G401 (cell line): Measurements from ENCODE around the gene COMTD1. TPM values are rescaled to one million over a fixed set of nuclear protein-coding genes. Genes with fewer than 3 reads are reported as not detected.

Experiments used
- DNase-seq: peaks from one replicate; pipeline ENCODE4 v3.0.0-alpha.2; 2015; ENCODE audit warnings: low spot score
- in situ Hi-C: cut with HindIII; loops from 2 replicates; pipeline ENCODE4 v1.10.0; 2016; ENCODE audit warnings: low sequenced_read_pairs, mixed read lengths
- total RNA-seq: library from RNA; depleted of rRNA; stranded (reverse); fragments of >200 nt; shearing (Covaris generic); gene quantifications from 2 replicates; pipeline ENCODE4 v1.2.3, GENCODE V29; 2014

Gene COMTD1
- total RNA-seq, 1 experiment from 2014 or later = 33.8 TPM

GRCh38 chr10:75247797-75248196 lies 12.0 kb upstream of the COMTD1 start:
- peak; percentile 66 for DNase-seq
- in situ Hi-C loops = no loop called here

GRCh38 chr10:75246506-75246905 lies 10.7 kb upstream of the COMTD1 start:
- DNase-seq = no peak
- in situ Hi-C loops = no loop called here

- in situ Hi-C loops = no loop called here
- no peak for DNase-seq
Observed at GRCh38 chr10:75245354-75246250, 9.8 kb upstream of the COMTD1 start.

- in situ Hi-C loops = no loop called here
- DNase-seq = no peak
Observed at GRCh38 chr10:75244487-75245353, 9.0 kb upstream of the COMTD1 start.

- DNase-seq = no peak
- in situ Hi-C loops = no loop called here
Observed at GRCh38 chr10:75243426-75243825, 7.7 kb upstream of the COMTD1 start.

GRCh38 chr10:75240329-75241076 lies 4.7 kb upstream of the COMTD1 start:
- no peak for DNase-seq
- in situ Hi-C loops = no loop called here

- in situ Hi-C loops = no loop called here
- DNase-seq = no peak
Observed at GRCh38 chr10:75239096-75239790, 3.5 kb upstream of the COMTD1 start.

GRCh38 chr10:75238182-75239095 lies 2.7 kb upstream of the COMTD1 start:
- in situ Hi-C loops = no loop called here
- DNase-seq = no peak

- DNase-seq = no peak
- in situ Hi-C loops = no loop called here
Observed at GRCh38 chr10:75236178-75236825, 545 bp upstream of the COMTD1 start.

GRCh38 chr10:75234683-75235374 lies 928 bp downstream of the COMTD1 start:
- peak; percentile 32 for DNase-seq
- in situ Hi-C loops = no loop called here

GRCh38 chr10:75234017-75234682 lies 1.6 kb downstream of the COMTD1 start:
- peak; percentile 85 for DNase-seq
- in situ Hi-C loops = no loop called here

GRCh38 chr10:75233444-75234016 lies 2.2 kb downstream of the COMTD1 start:
- in situ Hi-C loops = no loop called here
- DNase-seq = peak; percentile 42

- peak; percentile 21 for DNase-seq
- in situ Hi-C loops = no loop called here
Observed at GRCh38 chr10:75231672-75232581, 3.8 kb downstream of the COMTD1 start.

GRCh38 chr10:75230600-75231038 lies 5.1 kb downstream of the COMTD1 start:
- DNase-seq = peak; percentile 90
- in situ Hi-C loops = no loop called here

GRCh38 chr10:75229971-75230370 lies 5.8 kb downstream of the COMTD1 start:
- DNase-seq = no peak
- in situ Hi-C loops = no loop called here
